Upper lobe of left lung (tissue), 4 donors: Measurements from ENCODE around the gene CTAG1B.
"Not testable (repeated sequence)": the region's sequence is repeated elsewhere in the genome, so short reads cannot be mapped to it uniquely, and the experiment has no call there.

Experiments
- CTCF ChIP-seq, 6 experiments: fragments of 450-650 bp in 4 of 6; fragments of 200-600 bp in 2 of 6; sonication (generic) in 2 of 6; IDR thresholded peaks; one replicate each; pipeline ENCODE4 v1.5.1; 2016 to 2019; ENCODE audit warnings: antibody characterized with exemption in 6 of 6
- POLR2AphosphoS5 ChIP-seq, 2 donors: sonication (generic); formaldehyde crosslinking; IDR thresholded peaks; one replicate each; pipeline ENCODE4 v1.5.1; 2017; ENCODE audit warnings: antibody characterized with exemption in 2 of 2

DNA sequence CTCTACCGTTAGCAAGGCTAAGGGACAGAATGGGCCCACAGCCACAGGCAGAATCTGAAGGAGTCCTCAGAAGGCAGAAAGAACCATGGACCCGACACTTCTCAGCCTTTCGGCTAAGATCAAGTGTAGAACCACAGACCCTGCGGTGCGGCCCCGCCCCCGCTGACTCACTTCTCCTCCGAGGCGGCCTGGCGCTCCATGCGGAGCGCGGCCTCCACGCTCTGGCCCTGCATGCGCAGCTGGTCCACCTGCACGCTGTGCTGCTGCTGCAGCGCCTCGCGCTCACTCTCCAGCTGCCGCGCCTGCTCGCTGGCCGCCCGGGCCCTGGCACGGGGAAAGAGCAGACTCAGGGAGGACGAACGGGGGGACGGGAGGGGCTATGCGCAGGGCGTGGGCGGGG, 24.6 kb upstream of the CTAG1B start:
- TF ChIP-seq CTCF, POLR2AphosphoS5 (IDR thresholded peaks at IDR 0.05): not testable (repeated sequence)
